GM19238 (cell line): Measurements from ENCODE around the gene CHCHD5.
A peak's percentile ranks its signal among the peaks of the same experiment; 100 is the strongest.
"Not testable (repeated sequence)": the region's sequence is repeated elsewhere in the genome, so short reads cannot be mapped to it uniquely, and the experiment has no call there.

Source experiments
- DNase-seq: peaks from one replicate; pipeline ENCODE4 v3.0.0; 2011; ENCODE audit warnings: low spot score; ENCODE audit not compliant: insufficient read length

Gene CHCHD5, protein sequence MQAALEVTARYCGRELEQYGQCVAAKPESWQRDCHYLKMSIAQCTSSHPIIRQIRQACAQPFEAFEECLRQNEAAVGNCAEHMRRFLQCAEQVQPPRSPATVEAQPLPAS

DNA sequence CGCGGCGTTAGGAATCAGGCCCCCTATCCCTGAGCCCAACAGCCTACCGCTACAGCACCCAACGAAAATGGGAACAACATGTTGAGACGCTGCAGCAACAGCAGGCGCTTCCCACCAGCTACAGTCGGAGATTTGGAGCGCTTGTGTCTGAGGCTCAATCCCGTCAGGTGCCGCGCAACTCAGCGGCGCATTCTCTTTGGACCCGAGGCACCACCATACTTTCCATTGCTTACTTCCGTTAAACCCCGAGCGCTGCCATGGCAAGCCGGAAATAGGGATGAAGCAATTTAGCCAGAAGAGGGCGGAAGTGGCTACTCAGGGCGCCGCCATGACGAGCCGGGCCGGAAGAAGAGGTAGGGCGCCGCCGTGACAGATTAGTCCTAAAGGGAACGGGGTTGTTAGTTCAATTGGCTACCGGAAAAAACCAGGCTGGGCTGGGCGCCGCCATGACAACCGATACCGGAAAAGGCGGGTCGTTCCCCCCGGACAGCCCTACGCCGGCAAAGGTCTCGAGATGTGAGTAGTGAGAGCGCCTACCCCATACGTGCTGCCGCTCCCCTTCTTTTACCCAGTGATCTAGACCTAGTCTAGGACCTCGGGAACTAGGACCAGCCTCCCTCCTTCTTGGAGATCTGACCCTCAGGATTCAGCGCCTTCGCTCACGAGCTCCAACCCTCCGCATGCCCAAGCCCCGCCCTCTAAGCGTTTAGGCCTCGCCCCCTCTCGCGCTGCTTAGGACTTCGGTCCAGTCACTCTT is at the start of gene CHCHD5:
CHCHD5 (plus strand) TSS at position 476 of the 757 bp plus-strand sequence; CDS start at position 515, 39 bp downstream.
- DNase-seq: peak; percentile 80

DNA sequence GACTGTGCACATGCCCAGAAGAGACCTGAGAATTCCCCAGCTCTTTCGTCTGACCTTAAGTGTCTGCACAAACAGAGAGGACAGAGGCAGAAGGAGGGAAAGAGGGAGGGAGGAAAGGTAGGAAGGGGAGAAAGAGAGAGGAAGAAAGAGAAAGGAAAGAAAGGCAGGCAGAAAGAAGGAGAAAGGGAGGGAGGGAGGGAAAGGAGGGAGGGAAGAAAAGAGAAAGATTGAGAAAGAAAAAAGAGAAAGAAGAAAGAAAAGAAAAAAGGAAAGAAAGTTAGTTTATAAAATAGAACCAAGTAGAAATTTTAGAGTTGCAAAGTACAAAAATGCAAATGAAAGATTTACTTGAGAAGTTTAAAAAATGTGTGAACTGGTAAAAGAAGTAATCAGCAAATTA is 49.6 kb upstream of the CHCHD5 start:
- no peak for DNase-seq

DNA sequence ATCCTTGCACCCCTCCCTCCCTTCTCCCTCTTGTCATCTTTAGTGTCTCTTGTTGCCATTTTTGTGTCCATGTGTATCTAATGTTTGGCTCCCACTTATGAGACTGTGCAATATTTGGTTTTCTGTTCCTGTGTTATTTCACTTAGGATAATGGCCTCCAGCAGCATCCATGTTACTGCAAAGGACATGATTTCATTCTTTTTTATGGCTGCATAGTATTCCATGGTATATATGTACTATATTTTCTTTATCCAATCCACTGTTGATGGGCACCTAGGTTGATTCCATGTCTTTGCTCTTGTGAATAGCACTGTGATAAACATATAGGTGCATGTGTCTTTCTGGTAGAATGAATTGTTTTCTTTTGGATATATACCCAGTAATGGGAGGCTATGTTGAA is 47.7 kb upstream of the CHCHD5 start:
- not testable (repeated sequence) for DNase-seq

DNA sequence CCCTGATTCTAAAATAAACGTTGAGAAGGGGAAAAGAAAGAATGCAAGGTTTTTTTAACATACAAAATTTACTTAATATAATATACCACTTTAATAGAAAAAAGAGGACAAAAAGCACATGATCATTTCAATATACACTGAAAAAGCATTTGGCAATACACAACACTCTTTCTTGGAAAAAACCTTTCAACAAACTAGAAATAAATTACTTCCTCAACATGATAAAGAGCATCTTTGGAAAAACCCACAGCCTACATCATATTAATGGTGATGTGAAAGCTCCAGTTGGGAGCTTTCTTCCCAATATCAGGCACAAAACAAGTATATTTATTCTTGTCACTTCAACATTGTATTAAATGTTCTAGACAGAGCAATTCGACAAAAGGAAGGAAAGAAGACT is 45.1 kb upstream of the CHCHD5 start:
- DNase-seq: no peak

DNA sequence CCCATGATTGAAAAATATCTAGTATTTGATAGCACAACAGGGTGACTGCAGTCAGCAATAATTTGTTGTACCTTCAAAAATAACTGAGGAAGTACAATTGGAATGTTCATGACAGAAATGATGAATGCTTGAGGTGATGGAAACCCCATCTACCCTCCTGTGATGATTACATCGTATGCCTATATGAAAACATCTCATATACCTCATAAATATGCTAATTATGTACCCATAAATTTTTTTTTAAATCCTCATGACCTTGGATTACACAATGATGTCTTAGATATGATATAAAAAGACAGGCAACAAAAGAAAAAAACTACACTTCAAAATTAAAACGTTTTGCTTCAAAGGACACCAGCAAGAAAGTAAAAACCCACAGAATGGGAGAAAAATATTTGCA is 43.5 kb upstream of the CHCHD5 start:
- no peak for DNase-seq

DNA sequence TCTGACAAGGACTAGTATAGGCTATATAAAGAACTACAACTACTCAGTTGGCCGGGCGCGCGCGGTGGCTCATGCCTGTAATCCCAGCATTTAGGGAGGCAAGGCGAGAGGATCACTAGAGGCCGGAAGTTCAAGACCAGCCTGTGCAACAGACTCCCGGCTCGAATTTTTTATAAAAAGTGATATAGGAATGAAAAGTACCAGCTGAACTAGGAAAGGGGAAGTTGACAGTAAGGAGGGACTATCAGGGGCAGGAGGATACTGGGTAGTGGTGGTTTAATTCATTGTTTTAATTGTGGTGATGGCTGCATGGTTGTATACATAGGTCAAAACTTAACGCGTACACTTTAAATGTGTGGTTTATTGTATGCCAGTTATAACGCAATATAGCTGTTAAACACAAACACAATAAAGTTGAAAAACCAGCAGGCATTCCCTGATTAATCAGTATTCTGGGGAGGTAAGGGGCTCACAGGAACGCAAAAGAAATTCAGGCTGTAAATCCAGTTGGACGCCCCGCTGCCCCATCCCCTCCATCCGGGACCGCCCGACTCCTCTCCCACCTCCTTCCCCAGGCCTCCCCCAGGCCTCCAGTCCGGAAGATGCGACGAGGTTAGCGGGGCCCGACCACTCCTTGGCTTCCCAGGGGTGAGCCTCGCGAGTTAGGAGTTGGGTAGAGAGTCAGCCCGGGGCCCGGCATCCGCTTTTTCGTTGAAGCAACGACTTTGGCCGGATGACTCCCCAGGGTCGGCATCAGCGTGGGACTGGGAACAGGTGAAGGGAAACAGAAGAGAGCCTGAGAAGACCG is 42.9 kb upstream of the CHCHD5 start:
- peak; percentile 63 for DNase-seq

DNA sequence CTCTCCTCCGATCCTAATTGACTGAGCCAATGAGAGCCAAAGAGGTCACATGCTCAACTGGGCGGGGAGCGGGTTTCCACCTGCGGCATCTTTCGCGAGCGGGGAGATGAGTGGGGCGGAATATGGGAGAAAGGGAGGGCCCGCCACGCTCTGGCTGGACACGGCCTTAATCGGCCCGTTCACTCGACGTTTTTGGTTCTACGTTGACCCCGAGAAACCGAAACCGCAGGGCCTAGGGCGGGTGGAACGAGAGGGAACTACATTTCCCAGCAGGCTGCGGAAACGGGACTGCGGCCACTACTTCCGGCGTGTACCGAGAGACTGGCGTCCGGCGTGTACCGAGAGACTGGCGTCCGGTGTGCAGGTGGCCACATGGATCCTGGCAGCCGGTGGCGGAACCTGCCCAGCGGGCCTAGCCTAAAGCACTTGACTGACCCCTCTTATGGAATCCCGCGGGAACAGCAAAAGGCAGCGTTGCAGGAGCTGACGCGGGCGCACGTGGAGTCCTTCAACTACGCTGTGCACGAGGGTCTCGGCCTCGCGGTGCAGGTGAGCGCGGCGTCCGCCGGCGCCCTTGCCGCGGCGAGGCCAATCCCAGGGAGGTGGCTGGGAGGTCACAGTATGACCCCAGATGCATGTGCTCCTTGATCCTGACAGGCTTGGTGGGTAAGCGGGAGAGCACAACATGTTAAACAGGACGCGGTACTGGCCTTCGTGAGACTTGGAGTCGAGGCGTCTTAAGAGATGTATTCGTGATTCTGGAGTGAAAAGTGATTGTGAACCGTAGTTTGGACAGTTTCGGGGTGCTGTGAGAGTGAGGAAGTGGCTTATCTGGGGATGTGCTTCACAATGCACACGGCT is 42.1 kb upstream of the CHCHD5 start, which contains the start of gene POLR1B:
POLR1B (plus strand) TSS at position 343 of the 861 bp plus-strand sequence; CDS start at position 373, 30 bp downstream.
- DNase-seq: peak; percentile 82

DNA sequence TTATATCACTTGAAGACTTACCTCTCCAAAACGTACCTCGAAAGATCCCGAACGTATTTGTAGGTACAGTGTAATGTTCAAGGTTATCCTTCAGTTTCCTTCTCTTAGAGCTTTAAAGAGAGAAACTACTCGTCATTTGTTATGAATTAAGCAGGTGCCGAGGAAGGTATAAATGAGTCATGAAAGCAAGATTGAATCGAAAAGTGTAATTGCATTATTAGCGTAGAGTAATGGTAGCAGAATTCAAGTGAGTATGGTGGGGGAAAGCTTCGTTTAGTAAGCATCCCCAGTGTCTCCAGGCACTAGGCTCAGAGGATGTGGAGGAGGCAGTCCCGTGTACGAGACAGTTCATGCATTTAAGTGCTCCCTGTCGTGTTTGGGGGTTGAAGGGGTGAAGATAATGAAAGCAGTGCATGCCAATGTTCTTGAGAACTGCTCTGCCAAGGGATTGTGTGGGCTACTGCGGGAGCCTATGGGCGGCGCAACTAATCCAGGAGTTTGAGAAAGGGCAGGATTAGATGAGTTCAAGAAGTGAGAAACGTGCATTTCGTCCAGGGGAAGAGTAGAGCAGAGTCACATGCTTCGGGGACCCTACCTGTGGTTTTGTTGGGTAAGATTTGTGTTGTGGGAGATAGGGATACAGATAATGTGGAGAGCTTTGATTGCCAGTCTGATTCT is 41.3 kb upstream of the CHCHD5 start:
- DNase-seq: no peak

DNA sequence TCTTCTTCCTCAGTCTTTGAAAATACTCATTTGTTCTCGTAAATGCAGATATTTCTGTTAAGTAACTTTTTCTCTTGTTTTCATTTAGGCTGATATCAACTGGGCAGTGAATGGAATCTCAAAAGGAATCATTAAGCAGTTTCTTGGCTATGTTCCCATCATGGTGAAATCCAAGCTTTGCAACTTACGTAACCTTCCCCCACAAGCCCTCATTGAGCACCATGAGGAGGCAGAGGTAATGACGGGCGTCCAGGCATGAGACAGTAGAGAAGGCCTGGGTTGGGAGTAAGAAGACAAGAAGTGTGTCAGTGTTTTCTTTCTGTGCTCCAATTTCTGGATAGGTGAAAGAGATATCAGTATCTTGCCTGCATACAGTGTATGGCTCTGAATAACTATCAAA is 37.1 kb upstream of the CHCHD5 start:
- DNase-seq: no peak

DNA sequence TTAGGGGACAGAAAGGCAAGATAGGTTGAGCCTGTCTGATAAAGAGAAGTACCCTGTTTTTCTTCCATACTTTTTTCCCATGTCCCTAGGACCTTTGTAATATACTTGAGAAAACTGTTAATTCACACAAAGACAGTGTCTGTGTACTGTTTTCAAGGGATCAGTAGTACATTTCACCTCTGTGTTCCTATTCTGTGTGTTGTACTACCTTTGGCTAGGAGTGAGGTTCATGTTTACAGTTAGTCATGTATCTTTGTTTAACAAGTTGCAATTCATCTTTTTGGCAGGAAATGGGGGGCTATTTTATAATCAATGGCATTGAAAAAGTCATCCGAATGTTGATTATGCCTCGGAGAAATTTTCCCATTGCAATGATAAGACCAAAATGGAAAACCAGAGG is 35.4 kb upstream of the CHCHD5 start:
- DNase-seq: no peak

DNA sequence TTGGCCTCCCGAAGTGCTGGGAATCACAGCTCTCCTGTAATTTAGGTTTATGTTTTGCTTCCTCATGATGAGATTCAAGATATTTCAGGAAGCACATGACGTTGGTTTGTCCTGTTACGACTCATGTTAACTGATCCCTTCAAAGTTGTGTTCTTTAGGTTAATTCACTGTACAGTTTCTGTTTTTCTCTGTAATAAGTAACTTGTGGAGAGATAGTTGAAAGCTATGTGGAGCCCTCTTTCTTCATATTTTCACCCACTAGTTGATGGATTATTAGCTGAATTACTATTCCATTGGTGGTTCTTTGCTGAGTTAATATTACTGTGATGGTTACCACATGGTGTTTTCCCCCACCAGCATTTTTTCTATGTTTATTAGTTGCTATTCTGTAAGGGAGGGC is 18.3 kb upstream of the CHCHD5 start:
- DNase-seq: no peak

DNA sequence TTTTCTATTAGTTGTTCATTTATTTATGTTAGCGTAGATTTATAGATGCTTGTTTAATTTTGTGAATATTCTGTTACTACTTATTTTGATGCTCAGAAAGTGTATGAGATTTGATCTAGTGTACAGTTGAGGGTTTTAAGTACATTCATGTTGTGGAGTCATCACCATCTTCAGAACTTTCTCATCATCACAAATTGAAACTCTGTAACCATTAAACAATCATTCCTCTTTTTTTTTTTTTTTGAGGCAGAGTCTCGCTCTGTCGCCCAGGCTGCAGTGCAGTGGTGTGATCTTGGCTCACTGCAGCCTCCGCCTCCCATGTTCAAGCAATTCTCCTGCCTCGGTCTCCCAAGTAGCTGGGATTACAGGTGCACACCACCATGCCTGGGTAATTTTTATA is 17.9 kb upstream of the CHCHD5 start:
- DNase-seq: not testable (repeated sequence)

DNA sequence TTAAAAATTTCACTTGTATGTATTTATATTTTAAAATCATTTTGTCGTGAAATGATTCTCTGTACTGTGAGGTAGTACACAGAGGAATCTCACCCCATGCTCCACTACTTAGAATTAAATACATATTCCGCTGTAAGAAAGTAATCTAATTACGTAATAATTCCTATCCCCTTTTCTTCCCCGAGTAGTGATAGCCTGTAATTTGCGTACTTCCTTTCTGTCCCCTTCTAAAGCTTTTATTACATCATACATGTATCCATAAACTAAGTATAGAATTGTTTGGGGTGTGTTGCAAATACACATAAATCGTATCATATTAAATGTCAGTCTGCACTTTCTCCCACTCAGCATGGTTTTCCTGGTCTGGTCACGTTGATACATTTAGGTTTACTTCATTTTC is 12.4 kb upstream of the CHCHD5 start:
- no peak for DNase-seq

DNA sequence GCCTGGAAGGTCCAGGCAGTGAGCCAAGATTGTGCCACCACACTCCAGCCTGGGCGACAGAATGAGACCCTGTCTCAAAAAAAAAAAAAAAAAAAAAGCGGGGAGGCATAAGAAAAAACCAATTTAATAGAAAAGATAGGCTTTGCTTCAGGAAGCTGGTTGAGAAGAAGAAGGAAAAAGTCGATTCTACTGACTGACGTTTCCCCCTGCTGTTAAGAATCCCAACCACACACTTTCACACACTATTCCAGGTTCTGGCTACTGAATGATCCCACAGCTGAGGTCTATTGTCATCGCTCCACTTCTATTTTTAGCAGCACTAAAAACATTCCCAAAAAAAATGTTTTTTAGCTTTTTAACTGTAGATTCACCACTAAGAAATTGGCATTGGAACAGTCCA is 6.7 kb upstream of the CHCHD5 start:
- DNase-seq: no peak

DNA sequence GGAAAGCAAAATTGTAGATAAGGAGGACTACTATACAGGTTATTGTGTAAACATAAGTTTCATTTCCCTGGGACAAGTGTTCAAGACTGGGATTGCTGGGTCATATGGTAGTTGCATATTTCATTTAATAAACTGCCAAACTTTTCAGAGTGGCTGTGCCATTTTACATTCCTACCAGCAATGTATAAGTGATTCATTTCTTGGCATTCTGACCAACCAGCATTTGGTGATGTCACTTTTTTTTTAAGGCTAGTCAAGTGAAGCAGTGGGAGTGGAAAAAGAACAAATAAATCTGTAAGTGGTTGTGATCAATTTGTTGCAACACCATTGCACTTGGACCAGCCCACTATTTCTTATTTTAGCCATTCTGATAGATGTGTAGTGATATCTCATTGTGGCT is 5.2 kb upstream of the CHCHD5 start:
- DNase-seq: no peak

DNA sequence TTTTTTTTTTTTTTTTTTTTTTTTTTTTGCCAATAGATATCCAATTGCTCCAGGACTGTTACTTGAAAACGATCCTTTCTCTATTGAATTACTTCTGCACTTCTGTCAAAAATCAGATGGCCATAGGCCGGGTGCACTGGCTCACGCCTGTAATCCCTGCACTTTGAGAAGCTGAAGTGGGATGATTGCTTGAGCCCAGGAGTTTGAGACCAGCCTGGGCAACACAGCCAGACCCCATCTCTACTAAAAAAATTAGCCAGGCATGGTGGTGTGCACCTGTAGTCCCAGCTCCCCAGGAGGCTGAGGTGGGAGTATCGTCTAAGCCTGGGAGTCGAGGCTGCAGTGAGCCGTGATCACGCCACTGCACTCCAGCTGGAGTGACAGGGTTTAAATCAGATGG is 4.3 kb upstream of the CHCHD5 start:
- no peak for DNase-seq

DNA sequence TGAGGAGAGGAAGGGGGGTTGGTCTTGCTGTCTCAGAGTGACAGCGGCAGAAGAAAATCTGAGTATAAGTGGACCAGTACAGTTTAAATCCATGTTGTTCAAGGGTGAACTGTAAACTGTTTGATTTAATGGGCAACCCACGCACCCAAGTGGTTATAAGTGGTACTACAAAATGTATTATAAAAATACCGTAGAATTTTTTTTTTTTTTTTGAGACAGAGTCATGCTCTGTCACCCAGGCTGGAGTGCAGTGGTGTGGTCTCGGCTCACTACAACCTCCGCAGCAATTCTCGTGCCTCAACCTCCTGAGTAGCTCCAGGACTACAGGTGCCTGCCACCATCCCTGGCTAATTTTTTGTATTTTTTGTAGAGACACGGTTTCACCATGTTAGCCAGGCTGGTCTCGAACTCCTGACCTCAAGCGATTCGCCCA is 2.1 kb upstream of the CHCHD5 start:
- DNase-seq: no peak

DNA sequence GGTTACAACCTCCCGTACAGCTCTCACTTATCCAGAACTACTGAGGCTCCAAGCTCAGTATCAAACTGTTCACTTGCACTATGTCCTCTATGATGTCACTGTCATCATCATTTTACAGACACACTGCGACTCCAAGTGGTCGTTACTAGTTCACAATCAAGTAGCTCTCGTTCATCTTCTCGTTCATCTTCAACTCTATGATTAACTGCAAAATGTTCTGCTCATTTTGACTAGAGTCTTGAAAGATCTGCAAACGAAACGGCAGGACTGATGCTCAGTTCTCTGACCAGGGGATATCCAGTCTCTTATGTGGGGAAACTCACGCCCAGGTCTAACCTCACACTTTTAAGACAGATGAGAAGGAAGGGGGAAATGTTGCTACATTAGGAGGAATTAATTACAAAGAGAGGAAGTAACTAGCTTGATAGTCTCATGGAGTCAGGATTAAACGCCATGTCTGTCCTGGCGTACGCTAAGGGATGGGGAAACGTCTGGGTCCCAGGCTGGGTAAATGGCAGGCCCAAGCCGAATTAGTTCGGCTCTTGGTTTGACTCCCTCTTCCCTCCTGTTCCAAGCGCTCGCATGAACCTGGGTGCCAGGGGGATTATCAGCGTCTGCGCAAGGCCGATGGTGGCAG is 794 bp upstream of the CHCHD5 start:
- no peak for DNase-seq

DNA sequence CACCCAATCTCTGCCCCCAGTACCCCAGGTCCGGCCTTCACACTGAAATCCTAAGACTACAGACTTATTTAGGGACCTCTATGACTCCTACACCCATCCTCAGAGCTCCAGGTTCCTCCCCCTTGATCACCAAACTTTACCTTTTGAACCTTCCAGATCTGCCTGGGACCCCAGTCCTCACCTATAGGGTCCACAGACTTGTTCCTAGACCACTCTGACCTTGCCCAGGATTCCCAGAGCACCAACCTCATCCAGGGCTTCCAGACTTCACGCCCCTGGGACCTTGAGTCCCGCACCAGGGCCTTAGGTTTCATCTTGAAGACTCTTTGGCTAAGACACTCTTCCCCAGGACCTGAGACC is 462 bp downstream of the CHCHD5 start:
- no peak for DNase-seq

DNA sequence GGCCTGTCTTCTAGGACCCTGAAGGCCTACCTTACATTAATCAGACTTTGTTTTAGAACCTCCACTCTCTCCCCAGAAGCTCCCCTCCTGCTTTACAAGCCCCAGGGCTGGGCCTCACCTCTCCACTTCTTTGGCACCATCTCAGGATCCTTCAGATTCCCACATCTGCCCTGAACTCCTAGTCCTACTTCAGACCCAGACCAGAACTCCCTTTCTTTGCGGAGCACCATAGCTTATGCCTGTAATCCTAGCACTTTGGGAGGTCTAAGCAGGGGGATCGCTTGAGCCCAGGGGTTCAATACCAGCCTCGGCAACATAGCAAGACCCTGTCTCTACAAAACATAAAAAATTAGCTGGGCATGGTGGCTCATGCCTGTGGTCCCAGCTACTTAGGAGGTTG is 991 bp downstream of the CHCHD5 start:
- no peak for DNase-seq
